Effector CD4-positive, alpha-beta T cell (primary cell): ENCODE results near the gene MMP2. TPM values are rescaled to one million over a fixed set of nuclear protein-coding genes. Genes with fewer than 3 reads are reported as not detected.

Experiments
- DNase-seq: peaks from one replicate; pipeline ENCODE4 v3.0.0-alpha.2; 2020
- total RNA-seq: gene quantifications from one replicate; lab custom pipeline; 2026; lab: John Stamatoyannopoulos, UW

The MMP2 gene
- total RNA-seq, result not detected

GRCh38 chr16:55478827-55479429 is at the start of gene MMP2:
Gene MMP2, plus strand, starts transcription at chr16:55479198. Its CDS starts 282 bp downstream, at chr16:55479480.
- DNase-seq, result no peak

GRCh38 chr16:55433030-55433429 is 46.0 kb upstream of the MMP2 start:
- no peak for DNase-seq

- DNase-seq, result no peak
These were observed 45.5 kb upstream of the MMP2 start for GRCh38 chr16:55433535-55433934.

- no peak for DNase-seq
These were observed 45.0 kb upstream of the MMP2 start for GRCh38 chr16:55434000-55434399.

GRCh38 chr16:55435387-55435786 is 43.6 kb upstream of the MMP2 start:
- DNase-seq, result no peak

GRCh38 chr16:55436587-55436986 is 42.4 kb upstream of the MMP2 start:
- DNase-seq, result no peak

GRCh38 chr16:55437625-55438024 is 41.4 kb upstream of the MMP2 start:
- DNase-seq, result no peak

- DNase-seq, result no peak
These were observed 40.7 kb upstream of the MMP2 start for GRCh38 chr16:55438281-55438680.

GRCh38 chr16:55439101-55439690 is 39.8 kb upstream of the MMP2 start:
- DNase-seq, result no peak

GRCh38 chr16:55443434-55444346 is 35.3 kb upstream of the MMP2 start:
- DNase-seq, result no peak

- no peak for DNase-seq
These were observed 34.1 kb upstream of the MMP2 start for GRCh38 chr16:55444754-55445485.

- DNase-seq, result no peak
These were observed 31.8 kb upstream of the MMP2 start for GRCh38 chr16:55447231-55447630.

GRCh38 chr16:55452996-55453395 is 26.0 kb upstream of the MMP2 start:
- no peak for DNase-seq

GRCh38 chr16:55453909-55454308 is 25.1 kb upstream of the MMP2 start:
- no peak for DNase-seq

GRCh38 chr16:55454861-55455260 is 24.1 kb upstream of the MMP2 start:
- DNase-seq, result no peak

- DNase-seq, result no peak
These were observed 16.8 kb upstream of the MMP2 start for GRCh38 chr16:55462241-55462640.

GRCh38 chr16:55464375-55464774 is 14.6 kb upstream of the MMP2 start:
- DNase-seq, result no peak

GRCh38 chr16:55465077-55465896 is 13.7 kb upstream of the MMP2 start:
- DNase-seq, result peak; percentile 77

GRCh38 chr16:55466209-55466608 is 12.8 kb upstream of the MMP2 start:
- no peak for DNase-seq

- DNase-seq, result no peak
These were observed 11.1 kb upstream of the MMP2 start for GRCh38 chr16:55467898-55468297.

GRCh38 chr16:55468352-55468990 is 10.5 kb upstream of the MMP2 start:
- no peak for DNase-seq
